Cerebellar cortex (tissue), 1 donor: Measurements from ENCODE around the gene TMCC2.
A peak's percentile ranks its signal among the peaks of the same experiment; 100 is the strongest.
"Not testable (repeated sequence)": the region's sequence is repeated elsewhere in the genome, so short reads cannot be mapped to it uniquely, and the experiment has no call there.

Experiments used
- DNase-seq: peaks from one replicate; pipeline ENCODE4 v3.0.0-alpha.2; 2015; ENCODE audit warnings: low spot score

TMCC2 gene

DNA sequence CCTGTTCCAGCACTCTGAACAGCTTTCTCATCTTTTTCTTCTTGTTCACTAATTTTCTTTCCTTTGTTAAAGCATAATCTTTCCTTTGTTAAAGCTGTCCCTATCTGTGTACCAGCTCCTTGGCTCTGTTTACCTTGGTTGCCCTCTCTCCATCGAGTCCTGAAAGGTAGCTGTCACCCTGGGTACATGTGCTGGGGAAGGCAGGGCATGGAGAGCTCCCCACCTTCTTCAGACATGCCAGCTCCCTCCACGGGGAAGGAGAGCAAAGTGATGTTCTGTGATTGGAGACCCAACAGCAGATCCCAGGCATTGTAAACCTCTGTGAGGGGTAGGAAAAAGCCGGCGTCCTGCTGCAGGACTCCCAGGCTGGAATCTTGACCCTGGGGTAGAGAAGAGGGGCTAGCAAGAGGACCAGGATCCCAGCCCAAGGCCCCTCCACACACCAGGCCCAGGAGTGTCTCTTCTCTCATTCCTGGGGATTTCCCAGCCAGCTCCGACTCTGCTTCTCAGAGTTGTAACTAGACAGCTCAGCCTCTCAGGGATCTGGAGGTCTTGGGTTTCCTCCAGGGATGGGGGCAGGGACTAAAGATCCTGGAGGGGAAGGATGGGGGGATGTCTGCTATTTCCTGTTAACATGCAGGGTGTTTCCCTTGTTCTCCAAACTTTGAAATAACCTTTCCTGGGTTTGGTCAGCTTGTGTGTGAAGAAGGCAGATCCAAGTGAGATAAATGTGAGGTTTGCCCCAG, 34.4 kb downstream of the TMCC2 start:
- no peak for DNase-seq

DNA sequence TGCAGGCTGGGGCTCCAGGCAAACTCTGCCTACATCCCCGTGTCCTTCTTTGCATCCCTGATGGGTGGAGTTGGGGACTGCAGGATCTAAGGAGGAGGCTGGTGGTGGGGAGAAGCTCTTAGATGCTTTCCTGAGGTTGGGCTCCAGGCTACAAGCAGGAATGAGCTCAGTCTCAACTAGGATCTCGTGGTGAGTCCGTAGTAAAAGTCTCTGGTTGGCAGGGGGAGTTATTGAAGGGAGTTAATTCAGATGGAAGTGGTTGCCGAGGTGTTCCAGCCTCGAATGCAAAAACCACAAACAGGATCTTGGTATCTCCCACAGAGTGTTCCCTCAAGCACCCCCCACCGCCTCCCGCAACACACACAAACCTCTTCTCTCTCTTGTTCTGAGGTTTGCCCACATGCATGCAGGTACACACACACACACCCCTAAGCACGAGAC, 35.0 kb downstream of the TMCC2 start:
- no peak for DNase-seq

DNA sequence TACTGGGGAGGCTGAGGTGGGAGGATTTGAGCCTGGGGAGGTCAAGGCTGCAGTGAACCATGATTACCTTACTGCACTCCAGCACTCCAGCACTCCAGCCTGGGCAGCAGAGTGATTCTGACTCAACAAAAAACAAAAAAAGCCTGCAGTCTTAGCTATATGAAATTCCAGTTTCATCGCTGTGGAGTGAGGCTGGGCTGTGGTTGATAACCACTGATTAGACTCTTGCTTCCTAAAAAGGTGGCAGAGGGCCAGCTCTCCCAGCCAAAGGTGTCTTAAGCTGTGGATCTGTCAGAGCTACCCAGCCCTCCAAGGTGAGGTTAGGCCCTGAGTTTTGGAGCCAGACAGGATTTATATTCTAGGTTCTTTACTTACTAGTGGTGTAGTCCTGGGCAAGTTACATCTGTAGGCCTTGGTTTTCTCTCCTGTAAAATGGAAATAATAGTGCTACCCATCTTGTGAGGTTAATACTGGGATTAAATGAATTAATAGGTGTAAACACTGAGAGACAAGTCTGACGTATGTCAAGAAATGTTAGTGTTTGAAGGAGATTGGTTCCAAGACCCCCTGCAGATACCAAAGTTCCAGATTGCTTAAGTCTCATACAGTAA, 35.9 kb downstream of the TMCC2 start:
- peak; percentile 56 for DNase-seq

DNA sequence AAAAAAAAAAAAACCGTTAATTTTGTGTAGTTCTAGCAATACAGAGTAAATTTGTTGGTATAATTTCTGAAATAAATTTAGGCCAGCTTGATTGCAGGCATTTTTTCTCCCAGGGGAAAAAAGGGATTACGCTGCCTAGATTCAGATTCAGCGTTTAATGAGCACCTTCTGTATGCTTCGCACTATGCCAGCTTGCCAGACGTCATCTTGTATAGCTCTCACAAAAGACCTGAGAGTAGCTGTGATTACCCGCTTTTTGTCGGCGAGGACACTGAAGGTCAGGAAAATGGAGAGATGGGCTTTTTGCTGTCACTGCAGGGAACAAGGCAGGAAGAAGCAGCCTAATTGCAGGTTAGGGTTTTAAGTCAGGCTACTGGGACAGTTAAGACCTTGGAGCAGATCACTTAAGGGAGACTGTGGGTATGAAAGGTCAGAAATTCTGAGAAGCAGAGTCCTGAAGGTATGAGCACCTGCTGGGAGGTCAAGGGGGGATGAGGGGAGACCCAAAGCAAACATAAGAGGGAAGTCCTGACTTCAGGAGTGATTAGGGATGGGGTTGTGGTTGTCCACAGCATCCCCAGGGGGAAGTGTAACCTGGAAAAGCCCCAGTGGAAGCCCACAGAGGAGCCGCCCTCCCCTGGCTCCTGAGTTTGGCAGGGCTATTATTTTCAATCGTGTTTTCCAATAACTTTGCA, 39.0 kb downstream of the TMCC2 start:
- no peak for DNase-seq

DNA sequence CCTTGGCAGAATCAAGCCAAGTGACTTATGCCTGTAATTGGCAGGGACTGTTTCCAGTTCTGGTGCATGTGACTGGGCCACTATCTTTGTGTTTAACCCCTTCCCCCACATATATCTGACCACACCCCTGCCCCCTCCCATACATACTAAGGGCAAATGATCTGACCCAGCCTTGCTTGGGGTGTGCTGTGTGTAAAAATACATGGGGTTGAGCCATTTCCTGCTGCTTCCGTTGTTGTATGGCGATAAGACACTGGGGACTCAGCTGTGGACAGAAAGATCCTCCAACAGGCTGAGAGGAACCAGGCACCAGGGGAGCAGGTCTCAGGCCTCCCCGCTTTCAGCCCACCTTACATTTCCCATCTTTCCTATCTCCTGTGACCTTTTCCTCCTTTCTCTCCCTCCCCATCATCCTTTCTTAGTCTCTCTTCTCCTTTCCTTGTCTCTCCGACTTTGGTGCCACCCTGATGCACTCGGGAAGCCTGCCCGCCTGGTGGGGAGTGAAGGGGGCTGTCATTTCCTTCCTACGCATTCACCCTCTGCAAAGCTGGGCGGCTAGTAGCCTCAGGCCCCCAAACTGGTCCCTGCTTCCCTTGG, 39.7 kb downstream of the TMCC2 start:
- DNase-seq: no peak

DNA sequence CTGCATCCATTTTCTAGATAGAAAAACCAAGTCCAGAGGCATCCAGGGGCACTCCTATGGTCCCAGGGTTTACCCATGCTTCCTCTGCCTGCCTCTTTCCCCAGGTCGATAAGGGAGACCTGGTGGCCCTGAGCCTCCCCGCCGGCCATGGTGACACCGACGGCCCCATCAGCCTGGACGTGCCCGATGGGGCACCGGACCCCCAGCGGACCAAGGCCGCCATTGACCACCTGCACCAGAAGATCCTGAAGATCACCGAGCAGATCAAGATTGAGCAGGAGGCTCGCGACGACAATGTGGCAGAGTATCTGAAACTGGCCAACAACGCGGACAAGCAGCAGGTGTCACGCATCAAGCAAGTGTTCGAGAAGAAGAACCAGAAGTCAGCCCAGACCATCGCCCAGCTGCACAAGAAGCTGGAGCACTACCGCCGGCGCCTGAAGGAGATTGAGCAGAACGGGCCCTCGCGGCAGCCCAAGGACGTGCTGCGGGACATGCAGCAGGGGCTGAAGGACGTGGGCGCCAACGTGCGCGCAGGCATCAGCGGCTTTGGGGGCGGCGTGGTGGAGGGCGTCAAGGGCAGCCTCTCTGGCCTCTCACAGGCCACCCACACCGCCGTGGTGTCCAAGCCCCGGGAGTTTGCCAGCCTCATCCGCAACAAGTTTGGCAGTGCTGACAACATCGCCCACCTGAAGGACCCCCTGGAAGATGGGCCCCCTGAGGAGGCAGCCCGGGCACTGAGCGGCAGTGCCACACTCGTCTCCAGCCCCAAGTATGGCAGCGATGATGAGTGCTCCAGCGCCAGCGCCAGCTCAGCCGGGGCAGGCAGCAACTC, 41.3 kb downstream of the TMCC2 start:
- no peak for DNase-seq

DNA sequence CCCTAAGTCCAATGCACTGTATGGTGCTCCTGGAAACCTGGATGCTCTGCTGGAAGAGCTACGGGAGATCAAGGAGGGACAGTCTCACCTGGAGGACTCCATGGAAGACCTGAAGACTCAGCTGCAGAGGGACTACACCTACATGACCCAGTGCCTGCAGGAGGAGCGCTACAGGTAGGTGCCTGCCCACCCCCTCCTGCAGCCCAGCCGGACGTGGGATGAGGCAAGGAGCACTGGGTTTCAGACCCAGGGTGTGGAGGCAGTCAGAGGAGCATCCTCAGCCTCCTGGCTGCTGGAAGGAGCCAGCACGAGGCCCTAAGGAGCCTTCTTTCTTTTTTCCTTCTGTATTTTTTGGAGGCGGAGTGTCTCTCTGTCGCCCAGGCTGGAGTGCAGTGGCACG, 42.0 kb downstream of the TMCC2 start:
- DNase-seq: no peak

DNA sequence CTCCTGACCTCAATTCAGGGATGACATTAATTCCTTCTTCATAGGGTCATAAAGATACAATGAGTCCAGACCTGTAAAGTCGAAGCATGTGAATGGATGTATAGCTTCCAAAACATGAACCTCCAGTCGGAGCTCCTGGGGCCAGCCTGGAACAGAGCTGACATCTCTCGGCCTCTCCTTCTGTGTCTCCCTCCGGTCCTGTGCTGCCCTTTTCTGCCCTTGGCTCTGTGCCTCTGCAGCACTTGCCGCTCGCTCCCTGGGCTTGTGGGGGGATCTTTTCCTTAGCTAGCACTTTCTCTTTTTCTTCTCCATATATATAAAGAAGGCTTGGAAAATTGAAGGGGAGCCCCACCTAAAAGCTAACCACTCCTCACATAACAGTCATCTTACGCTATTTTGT, 42.5 kb downstream of the TMCC2 start:
- DNase-seq: peak; percentile 52

DNA sequence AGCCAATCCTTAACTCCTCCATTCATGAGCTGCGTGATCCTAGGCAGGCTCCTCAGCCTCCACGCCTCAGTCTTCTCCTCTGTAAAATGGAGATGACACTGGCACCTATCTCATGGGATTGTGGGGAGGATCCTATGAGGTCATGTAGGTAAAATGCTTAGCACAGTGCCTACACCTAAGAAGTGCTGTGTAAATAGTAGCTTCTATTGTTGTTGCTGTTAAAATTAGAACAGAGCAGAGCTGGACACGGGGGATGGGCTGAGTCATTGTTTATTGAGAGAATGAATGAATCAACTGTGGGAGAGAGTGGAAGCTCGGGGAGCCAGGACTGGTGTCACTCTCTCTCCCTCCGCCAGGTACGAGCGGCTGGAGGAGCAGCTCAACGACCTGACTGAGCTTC, 43.0 kb downstream of the TMCC2 start:
- DNase-seq: no peak

DNA sequence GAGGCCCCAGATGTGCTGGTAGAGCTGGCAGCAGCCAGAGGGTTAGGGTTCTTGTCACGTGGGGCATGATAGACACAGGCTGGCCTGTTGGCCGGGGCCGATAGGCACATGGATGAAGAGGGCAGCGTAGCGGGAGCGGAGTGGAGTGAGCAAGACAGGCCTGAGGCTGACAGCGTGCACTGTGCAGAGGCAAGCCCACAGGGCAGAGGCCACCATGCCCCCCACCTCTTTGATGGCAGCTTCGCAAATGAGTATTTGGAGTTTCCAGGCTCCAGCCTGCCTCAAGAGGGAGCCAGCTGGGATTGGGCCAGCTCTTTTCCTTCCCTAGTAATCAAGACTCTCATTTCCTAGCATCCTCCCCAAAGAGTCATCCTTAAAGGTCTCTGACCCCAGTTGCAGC, 43.5 kb downstream of the TMCC2 start:
- DNase-seq: peak; percentile 61

DNA sequence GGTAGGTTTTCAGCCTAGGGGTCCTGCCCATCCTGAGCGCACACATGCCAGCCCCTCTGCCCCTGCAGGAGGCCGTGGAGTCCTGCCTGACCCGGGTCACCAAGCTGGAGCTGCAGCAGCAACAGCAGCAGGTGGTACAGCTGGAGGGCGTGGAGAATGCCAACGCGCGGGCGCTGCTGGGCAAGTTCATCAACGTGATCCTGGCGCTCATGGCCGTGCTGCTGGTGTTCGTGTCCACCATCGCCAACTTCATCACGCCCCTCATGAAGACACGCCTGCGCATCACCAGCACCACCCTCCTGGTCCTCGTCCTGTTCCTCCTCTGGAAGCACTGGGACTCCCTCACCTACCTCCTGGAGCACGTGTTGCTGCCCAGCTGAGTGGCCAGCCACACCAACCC, 44.0 kb downstream of the TMCC2 start:
- no peak for DNase-seq

DNA sequence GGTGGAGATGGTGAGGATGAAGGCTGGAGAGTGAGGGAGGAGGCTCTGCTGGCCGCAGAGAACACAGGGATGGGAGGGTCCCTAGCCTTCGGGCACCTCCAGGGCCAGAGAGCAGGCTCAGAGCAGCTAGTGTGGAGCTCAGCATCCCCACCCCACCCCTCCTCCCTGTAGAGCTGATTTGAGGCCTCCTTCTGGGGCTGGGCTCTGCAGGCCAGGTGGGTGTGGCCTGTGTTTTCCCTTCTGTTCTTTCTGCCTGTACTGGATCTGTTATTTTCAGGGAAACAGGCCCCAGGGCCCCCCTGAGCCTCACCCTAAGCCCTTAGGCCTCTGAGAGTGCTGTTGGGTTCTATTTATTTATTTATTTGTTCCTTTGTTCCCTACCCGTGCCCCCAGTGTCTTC, 44.8 kb downstream of the TMCC2 start:
- DNase-seq: no peak

DNA sequence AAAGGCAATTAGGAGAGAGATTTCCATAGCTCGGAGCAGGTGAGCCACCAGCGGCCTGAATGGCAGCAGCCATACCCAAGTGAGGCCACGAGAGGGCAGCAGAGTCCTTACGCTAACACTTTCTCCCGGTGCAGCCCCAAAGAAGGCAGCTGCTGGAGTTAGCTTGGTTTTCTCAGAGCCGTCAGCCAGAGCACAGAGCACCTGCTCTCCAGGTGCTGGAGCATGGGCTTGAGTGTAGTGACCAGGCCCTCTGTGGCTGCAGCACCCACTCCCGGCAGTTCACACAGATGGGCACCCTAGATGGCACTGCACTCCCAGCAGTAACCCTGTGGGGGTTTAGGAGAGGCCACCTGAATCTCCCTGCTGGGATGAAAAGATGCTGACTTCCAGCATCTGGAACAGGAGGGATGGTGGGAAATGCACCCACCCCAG, 45.8 kb downstream of the TMCC2 start:
- DNase-seq: peak; percentile 93

DNA sequence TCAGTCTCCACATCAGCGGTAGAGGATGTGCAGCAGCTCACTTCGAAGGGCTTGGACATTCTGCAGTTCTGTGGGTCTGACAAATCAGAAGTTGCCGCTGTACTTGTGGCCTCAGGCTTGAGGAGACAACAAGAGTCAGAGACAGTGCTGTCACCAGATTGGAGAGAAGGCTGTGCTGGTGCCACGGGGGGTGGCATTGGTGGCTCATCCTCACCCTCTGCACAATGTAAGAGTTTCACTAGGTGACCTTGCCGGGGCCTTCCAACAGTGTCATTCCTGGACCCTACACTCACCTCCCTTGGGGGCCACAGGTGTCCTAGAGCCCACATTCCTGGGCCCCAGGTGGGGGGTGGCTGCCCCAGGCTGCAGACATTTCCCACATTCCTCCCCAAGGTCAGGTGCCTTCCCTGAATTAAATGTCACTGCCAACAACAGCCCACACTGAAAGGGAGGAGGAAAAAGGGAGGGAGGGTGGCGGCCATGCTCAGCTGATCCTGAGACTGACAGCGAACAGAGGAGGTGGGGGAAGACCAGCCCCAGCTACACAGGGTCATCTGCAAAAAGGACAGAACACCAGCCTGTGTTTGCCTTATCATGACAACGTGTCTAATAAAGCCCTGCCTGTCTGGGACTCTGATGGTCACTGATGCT, 46.4 kb downstream of the TMCC2 start:
- no peak for DNase-seq

DNA sequence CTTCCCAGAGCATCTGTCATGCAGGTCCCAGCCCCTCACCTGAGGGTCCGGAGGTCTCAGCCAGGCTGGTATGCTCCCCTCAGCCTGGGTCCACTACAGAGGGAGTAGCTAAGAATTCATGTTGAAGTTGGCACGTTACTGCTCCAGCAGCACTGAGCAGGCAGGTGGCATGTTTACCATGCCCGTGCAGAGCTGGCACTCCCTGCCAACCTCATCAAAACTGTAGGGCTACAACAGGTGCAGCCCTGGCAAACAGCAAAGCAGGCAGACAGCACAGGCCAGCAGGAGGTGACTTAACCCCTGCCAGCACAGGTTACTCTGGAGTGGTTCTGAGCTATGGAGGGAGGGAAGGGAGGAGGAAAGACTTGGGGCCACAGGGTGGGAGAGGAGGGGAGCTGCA, 47.4 kb downstream of the TMCC2 start:
- DNase-seq: peak; percentile 96

DNA sequence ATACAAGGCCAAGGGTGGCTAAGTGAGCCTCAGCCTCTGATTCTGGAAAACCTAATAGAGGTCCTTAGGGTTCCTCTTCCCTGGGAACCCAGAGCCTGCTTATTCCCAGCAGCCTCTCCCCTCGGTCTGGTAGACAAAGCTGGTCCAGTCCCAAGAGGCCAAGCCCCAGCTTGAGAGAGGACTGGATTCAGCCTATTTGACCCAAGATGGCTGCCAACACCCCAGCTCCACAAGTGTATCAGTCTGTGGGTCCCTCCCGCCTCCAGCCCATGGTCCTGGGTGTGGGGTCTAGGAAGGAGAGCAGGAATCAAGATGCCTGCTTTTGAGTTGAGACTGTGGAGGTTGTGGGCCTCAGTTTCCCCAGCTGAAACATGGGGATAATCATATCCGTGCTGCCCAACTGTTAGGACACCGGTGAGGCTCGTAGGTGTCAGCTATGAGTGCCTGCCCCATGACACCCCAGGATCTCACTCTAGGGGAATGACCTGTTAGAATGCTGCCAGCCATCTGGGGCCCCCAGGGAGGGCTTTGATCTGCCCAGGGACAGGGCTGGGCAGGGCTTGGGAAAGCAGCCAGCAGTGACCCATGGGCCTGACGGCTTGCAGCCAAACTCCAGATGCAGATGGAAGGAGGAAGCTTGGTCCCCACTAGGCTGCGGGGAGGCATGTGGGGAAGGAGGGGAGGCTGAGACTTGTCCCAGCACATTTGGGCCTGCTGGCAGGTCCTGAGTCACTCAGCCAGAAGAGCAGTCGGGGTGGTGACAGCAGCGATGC, 48.4 kb downstream of the TMCC2 start:
- no peak for DNase-seq

DNA sequence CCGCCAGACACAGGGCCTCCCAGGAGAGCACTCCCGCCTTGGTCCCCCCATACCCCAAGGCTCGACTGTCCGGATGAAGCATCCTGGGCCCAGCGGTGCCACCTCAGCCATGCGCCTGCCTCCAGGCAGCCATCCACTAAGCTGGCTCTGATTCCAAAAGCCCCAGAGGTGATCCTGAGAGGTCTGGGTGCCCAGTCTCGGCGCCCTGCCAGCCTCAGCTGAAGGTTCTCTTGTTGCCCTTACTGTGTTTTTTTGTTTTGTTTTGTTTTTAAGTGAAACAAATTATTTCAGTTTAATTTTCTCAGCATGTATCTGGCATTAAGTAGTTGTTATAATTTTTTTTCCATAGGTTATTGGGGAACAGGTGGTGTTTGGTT, 48.9 kb downstream of the TMCC2 start:
- DNase-seq: no peak

DNA sequence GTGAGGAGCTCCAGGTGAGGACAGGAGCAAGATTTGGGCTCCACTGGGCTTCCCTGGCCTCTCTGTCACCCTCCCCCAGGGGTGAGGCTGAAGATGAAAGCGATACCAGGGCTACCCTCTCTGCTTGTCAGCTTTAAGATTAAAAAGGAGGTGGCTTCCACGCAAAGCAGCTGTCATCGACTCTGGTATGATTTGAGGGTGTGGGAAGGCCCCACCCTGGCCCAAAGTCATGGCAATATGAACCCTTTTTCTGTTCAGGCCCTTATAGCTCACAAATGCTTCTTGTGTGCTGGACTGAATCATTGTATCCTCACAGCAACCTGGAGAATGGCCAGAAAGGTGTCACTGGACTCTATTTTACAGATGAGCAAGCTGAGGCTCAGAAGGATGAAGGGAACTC, 52.2 kb downstream of the TMCC2 start:
- DNase-seq: no peak

DNA sequence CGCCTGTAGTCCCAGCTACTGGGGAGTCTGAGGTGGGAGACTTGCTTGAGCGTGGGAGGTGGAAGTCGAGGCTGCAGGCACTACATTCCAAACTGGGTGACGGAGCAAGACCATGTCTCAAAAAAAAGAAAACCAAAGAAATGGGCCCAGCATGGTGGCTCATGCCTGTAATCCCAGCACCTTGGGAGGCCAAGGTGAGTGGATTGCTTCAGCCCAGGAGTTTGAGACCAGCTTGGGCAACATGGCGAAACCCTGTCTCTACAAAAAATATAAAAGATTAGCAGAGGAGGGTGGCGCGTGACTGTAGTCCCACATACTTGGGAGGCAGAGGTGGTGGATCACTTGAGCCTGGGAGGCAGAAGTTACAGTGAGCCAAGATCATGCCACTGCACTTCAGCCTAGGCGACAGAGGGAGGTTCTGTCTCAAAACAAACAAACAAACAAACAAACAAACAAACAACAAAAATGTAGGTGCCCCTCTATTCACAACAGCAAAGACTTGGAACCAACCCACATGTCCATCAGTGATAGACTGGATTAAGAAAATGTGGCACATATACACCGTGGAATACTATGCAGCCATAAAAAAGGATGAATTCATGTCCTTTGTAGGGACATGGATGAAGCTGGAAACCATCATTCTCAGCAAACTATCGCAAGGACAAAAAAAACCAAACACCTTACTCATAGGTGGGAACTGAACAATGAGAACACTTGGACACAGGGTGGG, 53.1 kb downstream of the TMCC2 start:
- not testable (repeated sequence) for DNase-seq
